Measurements from ENCODE around the gene PAK1.

PAK1 gene

DNA sequence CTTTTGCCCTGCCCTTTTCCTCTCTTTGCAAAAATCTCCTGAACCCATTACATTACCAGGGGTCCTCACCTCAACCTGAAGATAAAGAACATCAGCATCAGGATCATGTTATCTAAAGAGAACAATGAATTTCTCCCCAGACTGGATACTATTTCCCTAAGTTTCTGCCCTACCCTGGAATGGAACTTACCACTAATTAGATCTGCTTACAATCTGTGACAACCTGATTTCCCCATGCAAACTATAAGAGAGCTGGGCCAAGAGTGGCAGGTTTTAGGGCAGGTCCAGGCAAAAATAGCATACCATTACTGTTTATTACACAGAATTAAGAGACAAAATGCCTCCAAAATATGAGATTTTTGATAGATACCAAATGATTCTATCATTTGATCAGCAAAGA is 114.4 kb downstream of the PAK1 start:
- no peak for FAIRE-seq

DNA sequence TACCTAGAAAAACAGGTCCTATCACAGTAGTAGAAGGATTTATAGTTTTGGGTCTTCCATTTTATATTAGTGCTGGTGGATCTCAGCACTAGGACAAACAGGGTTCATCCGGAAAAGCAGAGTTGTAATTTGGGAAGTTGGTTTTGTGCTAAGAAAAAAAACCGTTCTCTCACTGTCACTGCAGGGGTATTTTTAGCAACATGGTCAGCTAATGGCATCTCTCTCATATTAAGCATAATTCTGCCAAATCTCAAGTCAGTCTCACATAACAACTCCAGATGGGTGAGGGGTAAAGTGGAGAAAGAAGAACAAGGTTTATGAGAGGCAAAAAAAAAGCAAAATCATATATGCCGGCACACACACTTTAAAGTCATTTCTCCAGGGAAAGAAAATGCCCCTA is 120.8 kb downstream of the PAK1 start:
- no peak for FAIRE-seq

DNA sequence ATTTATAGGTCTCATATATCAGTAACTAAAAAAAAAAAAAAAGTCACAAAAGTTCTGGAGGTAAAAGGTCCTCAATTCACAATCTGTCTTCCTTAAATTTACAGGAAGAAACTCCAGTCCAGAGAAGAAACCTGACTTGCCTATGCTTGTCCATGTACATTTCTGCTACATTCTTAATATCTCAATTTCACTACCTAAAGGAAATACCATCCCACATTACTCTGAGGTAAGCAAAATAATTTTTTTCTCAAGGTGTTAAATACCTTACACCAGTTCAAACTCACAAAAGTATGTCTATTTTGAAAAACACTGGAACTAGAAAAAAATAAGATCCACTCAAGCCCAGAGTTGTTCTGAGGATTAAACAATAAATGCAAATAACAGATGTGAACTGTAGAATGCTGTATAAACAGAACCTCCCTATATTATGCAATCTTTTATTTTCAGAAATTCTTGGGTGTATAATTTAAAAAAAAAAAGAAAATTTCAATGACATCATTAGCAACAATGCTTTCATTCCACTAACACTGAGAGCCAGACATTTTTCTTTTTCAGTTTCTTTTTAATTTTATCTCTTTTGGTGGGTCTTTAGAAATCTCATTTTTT is 122.5 kb downstream of the PAK1 start:
- peak; percentile 72 for FAIRE-seq

DNA sequence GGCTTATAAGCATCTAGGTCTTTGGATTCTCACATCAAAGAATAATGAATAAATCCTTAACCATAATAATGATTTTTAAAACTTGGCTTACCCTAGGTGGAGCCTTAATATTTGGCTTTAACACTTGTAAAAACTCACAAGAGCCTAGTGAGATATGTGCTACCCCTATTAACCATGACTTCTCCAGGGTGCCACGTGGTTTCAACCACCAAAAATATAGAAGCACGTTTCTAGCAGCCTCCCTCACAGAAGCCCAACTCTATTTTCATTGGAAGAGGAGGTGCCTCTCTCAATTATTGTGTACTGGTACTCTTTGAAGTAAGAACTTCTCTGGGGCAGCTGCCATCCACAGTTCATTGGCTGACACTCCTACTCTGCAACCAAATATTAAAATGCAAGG is 125.9 kb downstream of the PAK1 start:
- FAIRE-seq = no peak

DNA sequence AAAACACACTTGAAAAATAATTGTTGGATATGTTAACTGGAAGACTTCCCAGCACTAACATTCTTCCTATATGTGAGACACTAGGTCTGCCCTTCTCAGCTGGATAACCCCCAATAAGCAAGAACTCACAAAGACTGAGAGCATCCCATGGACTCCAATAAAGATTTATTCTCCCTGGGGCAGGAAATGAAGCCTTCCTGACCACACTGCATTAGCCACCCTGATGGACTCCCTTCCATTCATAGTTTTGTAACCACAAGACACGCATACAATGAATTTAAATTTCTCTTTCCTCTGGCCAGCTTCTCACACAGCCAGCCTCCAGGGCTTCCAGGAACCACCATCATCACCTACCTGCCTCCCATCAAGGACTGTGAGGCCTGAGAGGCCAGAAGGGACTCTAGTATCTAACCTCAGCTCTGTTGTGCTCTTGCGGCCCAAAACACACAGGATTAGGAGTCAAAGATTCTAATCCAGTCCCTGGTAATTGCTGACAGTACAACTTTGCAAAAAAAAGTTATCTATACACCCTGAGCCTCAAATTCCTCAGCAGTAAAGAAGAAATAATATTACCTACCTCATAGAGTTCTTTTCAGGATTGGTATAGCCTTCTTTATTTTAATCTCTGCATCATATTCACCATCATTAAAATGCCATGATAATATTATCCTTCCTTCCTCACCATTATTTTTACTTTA is 126.8 kb downstream of the PAK1 start:
- no peak for FAIRE-seq

DNA sequence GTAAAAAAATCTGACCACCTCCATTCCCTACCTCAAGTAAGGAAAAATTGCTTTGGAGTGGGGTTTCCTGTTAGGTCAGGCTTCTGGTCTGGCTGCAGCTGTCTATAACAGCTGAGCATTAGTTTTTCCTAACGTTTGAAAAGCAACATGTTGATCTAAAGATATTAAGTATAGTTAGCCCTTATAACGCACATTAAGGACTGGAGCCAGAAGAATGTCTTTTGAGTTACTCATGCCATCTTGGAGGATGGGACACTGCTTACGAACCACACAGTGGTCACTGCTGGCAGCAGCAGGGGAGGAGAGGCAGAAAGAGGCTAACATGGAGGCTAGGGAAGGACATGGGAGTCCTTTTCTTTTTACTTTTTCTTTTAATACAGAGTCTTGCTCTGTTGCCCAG is 128.3 kb downstream of the PAK1 start:
- FAIRE-seq = no peak

DNA sequence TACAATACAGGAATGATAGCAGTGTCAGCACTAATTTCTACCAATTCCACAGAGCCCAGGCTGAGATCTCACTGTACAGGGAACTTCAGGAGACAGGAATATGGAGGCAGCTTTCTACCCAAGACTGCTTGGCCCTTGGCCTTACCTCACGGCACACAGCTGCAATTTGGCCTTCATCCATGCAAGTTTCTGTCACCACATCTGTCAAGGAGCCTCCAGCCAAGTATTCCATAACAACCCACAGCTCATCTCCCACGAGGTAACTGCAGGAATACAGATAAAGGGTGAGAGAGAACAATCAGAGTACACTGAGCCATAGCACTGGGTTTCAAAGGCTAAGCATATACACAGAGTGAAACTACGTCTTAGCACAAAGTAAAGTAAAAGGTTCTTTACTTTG is 133.4 kb downstream of the PAK1 start:
- FAIRE-seq = no peak

DNA sequence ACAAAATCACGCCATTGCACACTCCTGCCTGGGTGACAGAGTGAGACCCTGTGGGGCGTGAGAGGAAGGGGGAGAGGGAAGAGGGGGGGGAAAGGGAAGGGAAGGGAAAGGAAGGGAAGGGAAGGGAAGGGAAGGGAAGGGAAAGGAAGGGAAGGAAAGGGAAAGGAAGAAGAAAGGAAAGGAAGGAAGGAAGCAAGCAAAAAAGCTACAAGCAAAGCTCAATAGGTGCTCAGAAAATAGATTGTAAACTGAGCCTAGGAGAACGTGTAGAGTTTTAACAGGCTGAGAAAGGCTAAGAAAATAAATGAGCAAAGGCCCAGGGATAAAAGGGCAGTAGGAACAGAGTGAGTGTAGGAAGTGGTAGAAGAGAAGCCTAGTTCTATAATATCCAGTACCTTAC is 141.6 kb downstream of the PAK1 start:
- FAIRE-seq = no peak

DNA sequence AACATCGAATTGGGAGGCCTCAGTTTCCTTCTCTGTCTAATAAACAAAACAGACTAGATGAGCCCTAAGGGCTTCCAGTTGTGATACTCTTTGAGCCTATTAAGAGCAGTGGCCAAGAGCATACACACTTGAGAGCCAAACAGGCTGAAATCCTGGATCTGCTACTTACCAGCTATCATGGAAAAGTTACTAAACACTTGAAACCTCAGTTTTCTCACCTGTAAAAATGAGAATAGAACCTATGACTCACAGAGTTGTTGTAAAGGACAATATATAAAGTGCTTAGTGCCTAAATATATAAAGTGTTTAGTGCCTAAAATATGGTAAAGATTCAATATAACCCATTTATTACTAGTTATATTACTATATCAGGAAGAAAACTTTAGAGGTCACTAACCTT is 148.7 kb downstream of the PAK1 start:
- FAIRE-seq = no peak

DNA sequence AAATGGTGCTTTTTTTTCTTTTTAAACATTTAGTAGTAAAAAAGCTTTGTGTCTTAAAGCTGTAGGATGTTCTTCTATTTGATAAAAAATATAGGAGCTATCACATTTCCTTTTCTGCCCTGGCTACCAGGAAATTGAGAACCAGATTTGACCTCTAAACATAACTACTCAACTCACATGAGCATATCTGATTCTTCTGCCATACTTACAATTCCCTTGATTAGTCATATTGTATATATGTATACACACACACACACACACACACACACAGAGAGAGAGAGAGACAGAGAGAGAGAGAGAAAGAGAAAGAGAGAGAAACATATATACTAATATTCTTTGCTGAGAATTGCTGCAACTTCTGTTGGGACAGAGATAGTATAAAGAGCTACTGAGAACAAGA is 149.4 kb downstream of the PAK1 start:
- FAIRE-seq = no peak

DNA sequence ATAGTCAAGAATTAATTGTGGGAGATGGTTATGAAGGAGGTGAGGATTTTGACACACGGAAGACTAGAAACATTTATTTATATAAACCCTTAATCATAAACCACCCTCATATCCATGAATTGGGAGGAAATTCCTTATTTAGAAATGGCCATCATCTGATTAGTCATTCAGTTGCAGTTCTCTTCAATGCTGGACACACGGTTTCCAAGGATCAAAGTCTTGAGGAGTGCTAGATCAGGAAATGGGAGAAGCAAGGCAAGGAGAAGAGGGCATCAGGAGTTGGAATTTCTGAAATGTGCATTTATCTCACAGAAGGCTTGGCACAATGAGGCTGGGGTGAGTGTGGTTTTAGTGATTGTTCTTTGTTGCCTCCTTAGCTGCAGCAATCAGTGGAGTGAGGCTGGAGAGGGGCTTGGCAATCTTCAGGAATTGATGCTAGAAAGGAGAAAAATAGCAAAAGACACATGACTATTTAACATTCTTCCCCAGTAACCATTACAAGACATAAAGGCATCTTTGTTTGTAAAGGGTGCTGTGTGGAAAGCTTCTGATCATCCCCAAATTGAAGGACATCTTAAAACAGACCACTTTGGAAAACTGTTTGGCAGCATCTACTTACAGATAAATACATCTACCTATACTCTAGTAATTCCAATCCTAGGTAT is 150.8 kb downstream of the PAK1 start:
- no peak for FAIRE-seq

DNA sequence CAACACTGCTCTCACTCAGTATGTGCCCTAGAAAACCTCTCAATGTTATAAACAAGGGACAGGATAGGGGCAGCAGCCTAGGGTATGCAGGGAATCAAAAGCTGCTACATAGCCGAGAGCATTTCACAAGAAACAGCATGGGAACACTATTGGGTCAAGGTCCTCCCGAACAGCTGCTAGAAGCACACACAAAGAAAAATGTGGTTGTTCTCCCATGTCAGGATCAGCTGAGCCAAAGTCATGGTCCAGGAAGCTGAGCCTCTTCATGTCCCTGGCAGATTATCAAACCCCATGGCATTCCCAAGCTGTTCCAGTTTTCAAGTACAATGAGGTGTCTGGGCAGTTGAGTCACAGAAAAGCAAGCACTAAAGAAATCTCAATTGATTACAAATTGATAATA is 151.4 kb downstream of the PAK1 start:
- FAIRE-seq = no peak

DNA sequence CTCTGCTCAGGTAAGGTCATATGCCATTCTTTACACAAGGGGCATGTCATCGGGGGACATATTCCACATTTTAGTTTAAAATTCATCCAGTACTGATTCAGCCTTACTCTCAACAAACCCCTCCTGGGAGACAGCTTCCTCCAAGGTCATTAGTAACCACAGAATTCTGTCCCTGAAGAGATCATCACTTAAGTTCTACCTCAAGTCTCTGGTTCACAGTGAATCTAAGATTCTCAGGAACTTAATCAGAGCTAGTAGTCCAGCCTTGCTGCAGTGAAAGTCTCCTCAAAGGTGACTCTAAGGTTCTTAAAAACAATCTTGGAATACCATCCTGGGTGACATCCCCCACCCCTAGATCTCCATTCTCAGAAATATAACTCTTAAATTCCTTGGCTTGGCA is 153.5 kb downstream of the PAK1 start:
- FAIRE-seq = no peak

DNA sequence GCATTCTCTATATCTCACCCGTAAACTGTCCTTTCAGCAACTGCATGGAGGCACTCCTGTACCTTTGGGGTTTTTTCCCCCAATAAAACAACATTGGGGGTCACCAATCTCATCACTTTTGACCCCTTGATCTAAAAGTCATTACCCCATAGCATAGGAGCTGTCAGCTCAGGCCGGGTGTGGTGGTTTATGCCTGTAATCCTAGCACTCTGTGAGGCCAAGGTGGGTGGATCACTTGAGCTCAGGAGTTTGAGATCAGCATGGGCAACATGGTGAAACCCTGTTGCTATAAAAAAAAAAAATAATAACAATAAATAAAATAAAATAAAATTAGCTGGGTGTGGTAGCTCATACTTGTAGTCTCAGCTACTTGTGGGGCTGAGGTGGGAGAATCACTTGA is 155.3 kb downstream of the PAK1 start:
- no peak for FAIRE-seq

DNA sequence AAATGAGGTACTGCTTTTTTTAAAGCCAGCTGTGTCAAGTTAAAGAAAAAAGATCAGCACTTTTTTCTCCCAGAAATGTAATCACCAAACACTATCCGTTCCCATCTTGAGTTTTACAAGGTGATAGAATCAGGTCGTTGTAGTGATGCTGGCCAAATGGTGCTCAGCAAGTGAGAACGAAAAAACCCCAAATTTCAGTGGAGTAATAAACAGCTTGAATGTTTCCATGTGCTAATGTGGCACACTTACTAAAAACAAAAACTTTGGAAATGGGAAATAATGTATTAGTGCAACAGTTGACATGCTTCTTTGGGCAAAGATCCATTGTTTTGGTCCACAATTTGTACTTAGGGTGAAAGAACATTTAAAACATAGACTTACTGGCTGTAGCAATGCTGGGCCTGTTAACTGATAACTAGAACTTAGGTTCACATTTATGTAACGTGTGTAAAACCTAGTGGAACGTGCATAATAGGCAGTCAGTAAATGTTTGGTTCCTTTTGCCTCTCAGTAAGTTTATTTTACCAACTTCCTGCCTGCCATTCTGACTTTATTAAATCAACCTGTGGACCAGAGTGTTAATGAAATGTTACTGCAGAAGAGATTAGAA is 157.1 kb downstream of the PAK1 start:
- FAIRE-seq = no peak

DNA sequence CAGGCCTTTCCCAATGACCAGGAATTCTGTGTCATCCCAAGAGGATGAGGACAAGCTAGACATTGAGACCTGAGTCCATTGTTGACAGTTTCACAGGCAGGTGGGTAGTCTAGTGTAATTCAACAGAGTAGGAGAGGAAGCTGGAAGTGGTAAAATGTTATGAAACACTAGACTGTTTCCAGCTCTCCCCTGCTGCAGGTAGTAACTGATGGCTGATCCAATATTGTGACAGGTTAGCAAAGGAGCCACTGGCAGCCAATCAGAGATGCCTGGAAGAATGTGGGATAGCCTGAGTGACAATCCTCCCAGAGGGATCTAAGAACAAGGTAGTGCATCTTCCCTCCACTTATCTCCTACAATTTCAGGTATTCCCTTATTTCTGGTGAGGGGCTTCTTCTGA is 161.8 kb downstream of the PAK1 start:
- no peak for FAIRE-seq

DNA sequence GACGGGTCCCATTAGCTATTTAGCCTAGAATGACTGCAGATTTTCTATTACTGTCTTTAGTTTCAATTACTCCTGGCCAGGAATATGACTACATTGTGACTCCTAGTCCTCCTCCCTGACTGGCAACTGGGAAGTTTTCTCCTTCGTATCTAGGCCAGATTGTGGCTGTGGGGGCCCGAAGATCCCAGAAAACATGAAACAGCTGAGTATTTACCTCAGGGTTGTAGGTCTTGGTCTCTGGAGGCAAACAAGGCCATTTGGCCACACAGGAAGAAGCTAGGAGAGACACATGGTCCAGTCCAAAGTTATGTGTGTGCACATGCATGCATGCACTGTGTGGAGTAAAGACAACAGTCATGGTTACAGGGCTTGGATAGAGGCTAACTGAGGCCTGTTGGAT is 162.2 kb downstream of the PAK1 start:
- FAIRE-seq = no peak

DNA sequence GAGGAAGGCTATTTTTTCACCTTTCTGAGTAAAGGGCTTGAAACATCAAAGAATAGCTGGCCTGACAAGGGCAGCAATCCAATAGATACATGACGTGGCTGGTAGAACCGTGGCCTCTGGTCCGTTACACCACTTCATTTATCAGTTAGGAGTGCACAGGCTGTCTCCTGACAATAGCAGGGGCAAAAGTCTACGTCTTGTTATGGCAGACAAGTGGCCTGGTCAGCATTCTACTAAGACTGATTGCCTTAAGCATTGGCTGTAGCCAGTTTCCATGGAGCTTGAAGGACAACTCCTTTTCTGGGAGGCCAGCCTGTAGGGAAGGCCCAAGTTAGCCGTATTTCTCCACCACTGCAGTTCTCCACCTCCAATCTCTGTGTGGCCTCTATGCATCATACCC is 163.2 kb downstream of the PAK1 start:
- FAIRE-seq = no peak

DNA sequence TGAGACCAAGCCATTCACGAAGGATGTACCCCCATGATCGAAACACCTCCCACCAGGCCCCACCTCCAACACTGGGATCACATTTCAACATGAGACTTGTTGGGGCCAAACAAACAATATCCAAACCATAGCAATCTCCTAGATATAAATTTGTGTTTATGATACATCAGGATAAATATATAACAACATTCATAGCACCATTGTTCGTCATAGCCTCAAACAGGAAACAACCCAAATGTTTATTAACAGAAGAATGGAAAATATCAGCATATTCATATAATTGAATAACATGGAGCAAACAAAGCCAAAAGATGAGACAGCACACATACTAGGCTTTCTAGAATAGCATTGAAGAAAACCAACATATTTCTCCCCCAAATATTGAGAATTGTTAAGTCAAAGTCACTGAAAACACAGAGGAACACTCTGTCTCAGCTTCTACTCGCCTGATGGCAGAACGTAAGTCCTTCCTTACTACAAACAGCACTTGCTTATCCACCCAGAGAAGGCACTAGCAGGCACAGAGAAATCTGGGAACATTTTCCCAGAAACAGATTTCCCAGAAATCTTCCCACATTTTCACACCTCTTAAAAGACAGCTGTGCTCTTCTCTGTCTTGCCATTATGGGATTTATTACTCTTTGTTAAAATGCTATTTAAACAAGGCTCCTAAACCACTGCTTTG is 164.4 kb downstream of the PAK1 start:
- FAIRE-seq = no peak

DNA sequence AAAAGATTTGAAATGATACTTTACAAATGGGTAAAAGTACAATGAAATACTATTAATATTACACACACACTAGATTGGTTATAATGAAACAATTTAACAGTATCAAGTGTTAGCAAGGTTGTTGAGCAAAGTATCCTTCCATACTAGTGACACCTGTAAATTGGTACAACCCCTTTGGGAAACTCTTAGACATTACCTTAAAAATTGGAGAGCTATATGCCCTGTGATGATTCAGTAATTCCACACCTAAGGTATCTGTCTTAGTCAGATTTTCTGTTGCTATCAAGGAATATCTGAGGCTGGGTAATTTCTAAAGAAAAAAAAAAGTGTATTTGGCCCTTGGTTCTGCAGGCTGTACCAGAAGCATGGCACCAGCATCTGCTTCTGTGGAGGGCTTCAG is 165.1 kb downstream of the PAK1 start:
- FAIRE-seq = no peak

DNA sequence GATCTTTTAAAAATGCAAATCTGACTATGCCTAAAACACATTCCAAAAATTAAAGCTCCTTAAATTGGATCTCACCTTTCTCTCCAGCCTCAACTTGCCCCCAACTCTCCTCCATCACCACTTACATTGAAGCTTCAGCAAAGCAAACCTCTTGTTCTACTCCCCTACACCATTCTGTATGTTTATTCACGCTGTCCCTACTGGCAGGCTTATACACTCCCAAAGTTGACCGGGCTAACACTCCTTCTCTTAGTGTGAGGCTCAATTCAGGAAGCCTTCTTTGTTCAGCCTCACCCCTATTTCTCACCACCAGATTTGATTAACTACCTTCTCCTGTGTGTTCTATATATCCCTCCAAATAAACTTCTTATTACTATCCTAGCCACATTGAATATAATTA is 170.6 kb downstream of the PAK1 start:
- no peak for FAIRE-seq

DNA sequence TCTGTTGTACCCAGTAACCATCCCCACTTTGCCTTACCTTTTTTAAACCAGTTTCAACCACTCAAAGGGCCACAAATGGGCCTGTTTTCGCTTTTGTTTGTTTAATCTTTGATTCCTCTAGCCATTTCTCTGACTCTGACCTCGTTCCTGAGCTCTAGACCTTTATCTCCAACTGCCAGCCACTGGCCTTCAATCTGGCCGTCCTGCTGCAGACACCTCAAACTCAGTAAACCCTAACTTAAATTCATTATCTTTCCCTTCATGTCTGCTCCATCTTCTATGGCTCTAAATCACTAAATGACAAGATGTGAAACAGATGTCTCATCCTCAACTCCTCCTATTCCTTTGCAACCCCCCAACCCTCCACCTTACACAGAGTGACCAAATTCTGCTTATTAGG is 171.1 kb downstream of the PAK1 start:
- no peak for FAIRE-seq

DNA sequence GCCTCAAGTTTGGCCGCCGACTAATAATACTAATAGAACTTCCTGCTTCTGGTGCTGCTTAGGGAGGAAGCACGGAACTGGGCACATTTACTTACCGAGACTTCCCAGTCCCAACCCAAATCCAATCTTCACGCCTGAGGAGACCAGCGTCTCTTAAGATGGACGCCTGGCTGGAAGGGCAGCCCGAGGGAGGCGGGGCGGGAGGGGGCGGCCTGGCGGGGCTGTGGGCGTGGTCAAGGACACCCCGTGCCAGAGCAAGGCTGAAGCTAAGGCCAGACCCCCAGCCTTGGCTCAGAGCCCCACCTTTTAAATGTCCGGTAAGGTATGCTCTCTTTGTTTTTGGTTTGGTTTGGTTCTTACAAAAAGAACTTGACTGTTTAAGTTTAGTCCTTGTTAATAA is 172.4 kb downstream of the PAK1 start, which contains the start of gene GDPD4:
Gene GDPD4 (minus strand): TSS at position 177 of the 400 bp plus-strand sequence. CDS start 16,549 bp downstream, outside the sequence.
- FAIRE-seq = no peak

Data from islet of Langerhans (tissue), 1 donor.